Gastroesophageal sphincter (tissue), 4 donors: ENCODE results near the gene PKIB. TPM values are rescaled to one million over a fixed set of nuclear protein-coding genes. Genes with fewer than 3 reads are reported as not detected.

Experiments
- ATAC-seq: fragments of 150-250 bp; one replicate; pipeline ENCODE4 v1.9.1; 2016; ENCODE audit warnings: mild to moderate bottlenecking, moderate library complexity
- H3K27ac ChIP-seq, 4 donors: fragments of 200-600 bp; sonication (generic) in 3 of 4; 1 replicate in 3 of 4; 2 replicates in 1 of 4; pipeline ENCODE4 v1.5.1; 2016 to 2019
- H3K27me3 ChIP-seq: fragments of 200-600 bp; sonication (generic); one replicate; pipeline ENCODE4 v1.5.1; 2019
- H3K36me3 ChIP-seq, 2 donors: fragments of 200-600 bp; sonication (generic); one replicate each; pipeline ENCODE4 v1.5.1; 2019; ENCODE audit warnings: control low read depth in 1 of 2
- H3K4me1 ChIP-seq, 3 donors: fragments of 200-600 bp; sonication (generic); 1 replicate in 2 of 3; 2 replicates in 1 of 3; pipeline ENCODE4 v1.5.1; 2016 to 2019; ENCODE audit warnings: control low read depth in 2 of 3
- H3K4me3 ChIP-seq, 2 donors: fragments of 200-600 bp; sonication (generic); one replicate each; pipeline ENCODE4 v1.5.1; 2019; ENCODE audit warnings: mild to moderate bottlenecking in 1 of 2, moderate library complexity in 1 of 2
- H3K9me3 ChIP-seq, 3 donors: fragments of 200-600 bp; sonication (generic); one replicate each; pipeline ENCODE4 v1.5.1; 2017 to 2019; ENCODE audit warnings: control low read depth in 2 of 3
- EP300 ChIP-seq: sonication (generic); formaldehyde crosslinking; IDR thresholded peaks from one replicate; pipeline ENCODE4 v1.6.1; 2017; ENCODE audit warnings: antibody characterized with exemption, mild to moderate bottlenecking
- POLR2A ChIP-seq, 2 donors: fragments of 450-650 bp; IDR thresholded peaks; one replicate each; pipeline ENCODE4 v1.6.1; 2017; ENCODE audit warnings: antibody characterized with exemption in 2 of 2, mild to moderate bottlenecking in 2 of 2, moderate library complexity in 1 of 2
- POLR2AphosphoS5 ChIP-seq: sonication (generic); formaldehyde crosslinking; IDR thresholded peaks from one replicate; pipeline ENCODE4 v1.6.1; 2017; ENCODE audit warnings: antibody characterized with exemption
- WGBS, 2 donors: methylation state at CpG; one replicate each; pipeline ENCODE4 v1.1.5; 2018; ENCODE audit warnings: low coverage in 1 of 2; 5-methylcytosine and 5-hydroxymethylcytosine counted together
- total RNA-seq, 4 donors: library from RNA; depleted of rRNA; stranded (reverse); fragments of >200 nt; gene quantifications; one replicate each; pipeline ENCODE4 v1.1.0, GENCODE V29; 2016
- TF ChIP-seq, protein P1 (sequence below), 4 experiments: fragments of 200-600 bp in 2 of 4; fragments of 450-650 bp in 2 of 4; sonication (generic) in 1 of 4; IDR thresholded peaks; one replicate each; pipeline ENCODE4 v1.5.1; 2017 to 2019; ENCODE audit warnings: antibody characterized with exemption in 4 of 4, mild to moderate bottlenecking in 2 of 4, moderate library complexity in 2 of 4

The PKIB gene
- total RNA-seq, 4 donors from 2014 or later = 0.67 to 1.1 TPM; not detected in 2

DNA sequence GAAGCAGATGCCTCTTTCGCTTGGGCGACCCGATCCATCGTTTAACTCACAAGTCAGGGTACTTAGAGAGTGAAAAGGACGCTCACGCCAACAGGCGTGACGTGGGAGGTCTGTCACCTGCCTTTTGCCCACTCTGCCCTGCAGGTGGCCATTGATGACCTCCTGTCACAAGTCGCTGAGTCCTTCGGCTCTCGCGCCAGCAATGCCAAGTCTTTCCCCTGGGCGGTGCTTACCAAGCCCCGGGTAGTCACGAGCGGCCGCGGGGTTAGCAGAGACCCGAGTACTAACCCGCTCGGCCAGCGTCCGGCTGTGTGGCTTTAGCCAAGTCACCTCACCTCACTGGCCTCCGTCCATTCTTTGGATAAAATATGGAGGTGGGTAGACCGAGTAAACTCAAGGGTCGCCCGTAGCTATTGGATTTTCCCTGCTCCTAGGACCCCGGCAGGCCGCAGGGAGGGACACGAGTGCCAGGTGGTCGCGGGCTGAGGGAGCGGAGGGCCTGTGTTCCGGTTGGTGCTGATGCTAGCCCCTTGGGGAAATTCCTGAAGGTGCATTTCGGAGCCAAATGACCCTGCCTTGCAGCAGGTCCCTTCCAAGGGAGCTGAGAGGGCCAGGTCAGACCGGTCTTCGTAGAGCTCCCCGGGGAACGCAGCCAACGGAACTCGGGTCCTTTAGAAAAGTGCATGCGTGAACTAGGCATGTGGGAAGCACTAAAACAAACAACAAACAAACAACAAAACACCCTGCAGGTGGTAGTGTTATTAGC, 668 bp downstream of the PKIB start:
- peak overlapping the region in 1 of 4 donors; percentile 20 for H3K27ac ChIP-seq
- WGBS, 2 donors = 0 to 3% methylated on average over 20 to 21 of the region's 42 CpGs
- H3K9me3 ChIP-seq = no peaks in the 10 kb centered on the region
- peaks cover 31% of the 10 kb centered on the region for H3K27me3 ChIP-seq
- ATAC-seq = peak; percentile 38
- H3K36me3 ChIP-seq = no peaks in the 10 kb centered on the region
- H3K4me1 ChIP-seq = peaks cover 0 to 22% (median 8%) of the 10 kb centered on the region in 3 donors
- H3K4me3 ChIP-seq = peak overlapping the region; percentile 46 to 54
- TF ChIP-seq EP300 = no peak

DNA sequence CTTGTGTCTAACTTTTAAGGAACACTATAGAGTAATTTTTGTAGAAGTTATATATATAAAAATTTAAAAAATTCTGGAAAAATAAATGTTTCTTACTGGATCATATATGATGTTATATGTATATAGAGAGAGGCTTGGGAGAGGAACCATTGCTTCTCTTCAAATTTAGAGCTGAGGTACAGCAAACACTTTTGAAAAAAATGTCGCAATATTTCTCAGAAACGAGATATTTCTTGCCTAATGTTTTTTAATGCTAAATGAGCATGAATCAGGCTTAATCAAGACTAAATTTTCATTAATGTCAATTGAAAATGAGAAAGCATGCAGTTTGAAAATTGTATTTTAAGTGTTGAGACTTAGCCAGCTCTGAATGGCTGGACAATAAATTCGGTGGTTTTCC, 2.6 kb downstream of the PKIB start:
- Histone ChIP-seq H3K4me3 (no peak overlapping the region), H3K36me3 (no peaks in the 10 kb centered on the region), H3K27ac (no peak overlapping the region), H3K9me3 (no peaks in the 10 kb centered on the region), H3K4me1 (peaks cover 0 to 22% (median 8%) of the 10 kb centered on the region in 3 donors), H3K27me3 (peaks cover 31% of the 10 kb centered on the region)
- TF ChIP-seq EP300 (no peak), POLR2A (IDR thresholded peaks at IDR 0.05) (no peak), POLR2AphosphoS5 (no peak)
- TF ChIP-seq, protein P1, sequence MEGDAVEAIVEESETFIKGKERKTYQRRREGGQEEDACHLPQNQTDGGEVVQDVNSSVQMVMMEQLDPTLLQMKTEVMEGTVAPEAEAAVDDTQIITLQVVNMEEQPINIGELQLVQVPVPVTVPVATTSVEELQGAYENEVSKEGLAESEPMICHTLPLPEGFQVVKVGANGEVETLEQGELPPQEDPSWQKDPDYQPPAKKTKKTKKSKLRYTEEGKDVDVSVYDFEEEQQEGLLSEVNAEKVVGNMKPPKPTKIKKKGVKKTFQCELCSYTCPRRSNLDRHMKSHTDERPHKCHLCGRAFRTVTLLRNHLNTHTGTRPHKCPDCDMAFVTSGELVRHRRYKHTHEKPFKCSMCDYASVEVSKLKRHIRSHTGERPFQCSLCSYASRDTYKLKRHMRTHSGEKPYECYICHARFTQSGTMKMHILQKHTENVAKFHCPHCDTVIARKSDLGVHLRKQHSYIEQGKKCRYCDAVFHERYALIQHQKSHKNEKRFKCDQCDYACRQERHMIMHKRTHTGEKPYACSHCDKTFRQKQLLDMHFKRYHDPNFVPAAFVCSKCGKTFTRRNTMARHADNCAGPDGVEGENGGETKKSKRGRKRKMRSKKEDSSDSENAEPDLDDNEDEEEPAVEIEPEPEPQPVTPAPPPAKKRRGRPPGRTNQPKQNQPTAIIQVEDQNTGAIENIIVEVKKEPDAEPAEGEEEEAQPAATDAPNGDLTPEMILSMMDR (IDR thresholded peaks at IDR 0.05) = no peak
- WGBS, 2 donors = 65 to 93% methylated on average over 3 of the region's 3 CpGs
- no peak for ATAC-seq

DNA sequence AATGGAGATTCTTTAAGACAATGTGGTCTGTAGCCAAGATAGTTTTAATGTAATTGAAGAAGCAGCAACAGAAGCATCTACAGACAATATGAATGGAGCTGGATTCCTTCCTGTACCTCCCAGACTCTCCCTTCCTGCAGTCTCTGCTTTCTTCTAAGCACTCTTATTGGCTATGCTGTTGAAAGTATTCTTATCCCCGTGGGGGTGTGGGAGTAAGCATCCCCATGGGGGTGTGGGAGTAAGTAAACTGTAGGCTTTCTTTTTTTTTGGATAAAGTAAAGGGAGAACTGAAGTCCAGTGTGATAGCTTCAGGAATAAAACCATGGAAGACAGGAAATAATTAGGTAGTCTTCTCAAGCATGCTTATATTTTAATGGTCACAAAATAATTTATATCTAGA, 4.1 kb downstream of the PKIB start:
- no peaks in the 10 kb centered on the region for H3K36me3 ChIP-seq
- peaks cover 31% of the 10 kb centered on the region for H3K27me3 ChIP-seq
- TF ChIP-seq EP300 (no peak), POLR2AphosphoS5 (no peak), POLR2A (IDR thresholded peaks at IDR 0.05) (no peak)
- TF ChIP-seq, protein P1 (IDR thresholded peaks at IDR 0.05) = no peak
- no peaks in the 10 kb centered on the region for H3K9me3 ChIP-seq
- H3K4me3 ChIP-seq = no peak overlapping the region
- peaks cover 0 to 22% (median 8%) of the 10 kb centered on the region in 3 donors for H3K4me1 ChIP-seq
- 20 to 46% methylated on average over 1 of the region's 1 CpG for WGBS, 2 donors
- ATAC-seq = no peak
- H3K27ac ChIP-seq = no peak overlapping the region

DNA sequence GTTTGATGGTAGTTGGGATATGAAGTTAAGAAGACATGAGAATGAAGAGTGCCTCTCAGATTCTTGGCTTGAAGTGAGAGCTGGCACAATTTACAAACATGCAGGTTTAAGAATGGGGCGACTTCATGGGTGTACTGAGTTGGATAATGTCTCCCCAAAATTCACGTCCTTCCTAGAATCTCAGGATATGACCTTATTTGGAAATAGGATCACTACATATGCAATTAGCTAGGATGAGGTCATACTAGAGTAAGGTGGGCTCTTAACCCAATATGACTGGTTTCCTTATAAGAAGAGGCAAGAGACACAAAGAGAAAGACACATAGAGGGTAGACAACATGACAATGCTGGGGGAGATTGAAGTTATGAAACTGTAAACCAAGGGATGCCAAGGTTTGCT, 5.2 kb downstream of the PKIB start:
- H3K36me3 ChIP-seq = no peaks in the 10 kb centered on the region
- WGBS, 2 donors = 74 to 85% methylated on average over 2 of the region's 2 CpGs

DNA sequence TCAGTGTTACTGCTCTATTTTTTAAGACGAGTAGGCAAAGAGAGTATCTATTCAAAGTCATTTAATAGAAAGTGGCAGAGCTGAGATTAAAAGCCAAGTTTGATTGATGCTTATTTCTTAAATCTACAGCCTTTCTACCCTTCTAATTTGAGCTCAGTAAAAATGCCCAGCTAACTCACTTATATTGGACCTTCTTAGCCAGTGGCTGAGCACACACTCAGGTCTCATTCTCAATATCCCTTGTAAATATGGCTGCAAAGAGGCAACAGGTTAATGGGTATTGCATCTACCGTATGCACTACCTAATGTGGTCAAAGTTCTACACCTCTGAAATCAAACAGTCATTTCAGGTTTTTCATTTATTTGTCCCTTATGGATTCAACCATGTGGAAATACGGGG, 6.7 kb downstream of the PKIB start:
- WGBS, 2 donors = 63 to 93% methylated on average over 2 to 3 of the region's 3 CpGs
- ATAC-seq = no peak
- Histone ChIP-seq H3K27me3 (peaks cover 25% of the 10 kb centered on the region), H3K4me3 (no peak overlapping the region), H3K36me3 (no peaks in the 10 kb centered on the region), H3K27ac (no peak overlapping the region), H3K9me3 (no peaks in the 10 kb centered on the region), H3K4me1 (no peaks in the 10 kb centered on the region)
- TF ChIP-seq POLR2A (IDR thresholded peaks at IDR 0.05) (no peak), POLR2AphosphoS5 (no peak), EP300 (no peak)
- TF ChIP-seq, protein P1 (IDR thresholded peaks at IDR 0.05) = no peak

More for the DNA sequence above, 5.2 kb downstream of the PKIB start:
- Histone ChIP-seq H3K4me3 (no peak overlapping the region), H3K27me3 (peaks cover 36% of the 10 kb centered on the region), H3K27ac (no peak overlapping the region), H3K9me3 (no peaks in the 10 kb centered on the region), H3K4me1 (peaks cover 0 to 13% (median 8%) of the 10 kb centered on the region in 3 donors)
- TF ChIP-seq EP300 (no peak), POLR2A (IDR thresholded peaks at IDR 0.05) (no peak), POLR2AphosphoS5 (no peak)
- TF ChIP-seq, protein P1 (IDR thresholded peaks at IDR 0.05) = no peak
- ATAC-seq = no peak
